C4-2B (cell line): ENCODE data around the gene CXorf49.

Experiments
- H3K27ac ChIP-seq: fragments of 450-650 bp; 2 replicates; pipeline ENCODE4 v1.5.1; 2017
- ZFX ChIP-seq: fragments of 450-650 bp; IDR thresholded peaks from 2 replicates; pipeline ENCODE4 v1.6.1; 2017
- TF ChIP-seq, protein P1 (sequence below): fragments of 450-650 bp; conservative IDR thresholded peaks from 2 replicates; pipeline ENCODE4 v1.5.1; 2017; ENCODE audit warnings: mild to moderate bottlenecking

CXorf49 gene

GRCh38 chrX:71667328-71668247, 50.5 kb downstream of the CXorf49 start, which contains the start of gene LOC101059915:
TSS of gene LOC101059915 (plus strand) at chrX:71667546.
- H3K27ac ChIP-seq, result no peak within 1 kb of the TSS
- TF ChIP-seq, protein P1, sequence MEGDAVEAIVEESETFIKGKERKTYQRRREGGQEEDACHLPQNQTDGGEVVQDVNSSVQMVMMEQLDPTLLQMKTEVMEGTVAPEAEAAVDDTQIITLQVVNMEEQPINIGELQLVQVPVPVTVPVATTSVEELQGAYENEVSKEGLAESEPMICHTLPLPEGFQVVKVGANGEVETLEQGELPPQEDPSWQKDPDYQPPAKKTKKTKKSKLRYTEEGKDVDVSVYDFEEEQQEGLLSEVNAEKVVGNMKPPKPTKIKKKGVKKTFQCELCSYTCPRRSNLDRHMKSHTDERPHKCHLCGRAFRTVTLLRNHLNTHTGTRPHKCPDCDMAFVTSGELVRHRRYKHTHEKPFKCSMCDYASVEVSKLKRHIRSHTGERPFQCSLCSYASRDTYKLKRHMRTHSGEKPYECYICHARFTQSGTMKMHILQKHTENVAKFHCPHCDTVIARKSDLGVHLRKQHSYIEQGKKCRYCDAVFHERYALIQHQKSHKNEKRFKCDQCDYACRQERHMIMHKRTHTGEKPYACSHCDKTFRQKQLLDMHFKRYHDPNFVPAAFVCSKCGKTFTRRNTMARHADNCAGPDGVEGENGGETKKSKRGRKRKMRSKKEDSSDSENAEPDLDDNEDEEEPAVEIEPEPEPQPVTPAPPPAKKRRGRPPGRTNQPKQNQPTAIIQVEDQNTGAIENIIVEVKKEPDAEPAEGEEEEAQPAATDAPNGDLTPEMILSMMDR, result no peak
- no peak for TF ChIP-seq ZFX

DNA sequence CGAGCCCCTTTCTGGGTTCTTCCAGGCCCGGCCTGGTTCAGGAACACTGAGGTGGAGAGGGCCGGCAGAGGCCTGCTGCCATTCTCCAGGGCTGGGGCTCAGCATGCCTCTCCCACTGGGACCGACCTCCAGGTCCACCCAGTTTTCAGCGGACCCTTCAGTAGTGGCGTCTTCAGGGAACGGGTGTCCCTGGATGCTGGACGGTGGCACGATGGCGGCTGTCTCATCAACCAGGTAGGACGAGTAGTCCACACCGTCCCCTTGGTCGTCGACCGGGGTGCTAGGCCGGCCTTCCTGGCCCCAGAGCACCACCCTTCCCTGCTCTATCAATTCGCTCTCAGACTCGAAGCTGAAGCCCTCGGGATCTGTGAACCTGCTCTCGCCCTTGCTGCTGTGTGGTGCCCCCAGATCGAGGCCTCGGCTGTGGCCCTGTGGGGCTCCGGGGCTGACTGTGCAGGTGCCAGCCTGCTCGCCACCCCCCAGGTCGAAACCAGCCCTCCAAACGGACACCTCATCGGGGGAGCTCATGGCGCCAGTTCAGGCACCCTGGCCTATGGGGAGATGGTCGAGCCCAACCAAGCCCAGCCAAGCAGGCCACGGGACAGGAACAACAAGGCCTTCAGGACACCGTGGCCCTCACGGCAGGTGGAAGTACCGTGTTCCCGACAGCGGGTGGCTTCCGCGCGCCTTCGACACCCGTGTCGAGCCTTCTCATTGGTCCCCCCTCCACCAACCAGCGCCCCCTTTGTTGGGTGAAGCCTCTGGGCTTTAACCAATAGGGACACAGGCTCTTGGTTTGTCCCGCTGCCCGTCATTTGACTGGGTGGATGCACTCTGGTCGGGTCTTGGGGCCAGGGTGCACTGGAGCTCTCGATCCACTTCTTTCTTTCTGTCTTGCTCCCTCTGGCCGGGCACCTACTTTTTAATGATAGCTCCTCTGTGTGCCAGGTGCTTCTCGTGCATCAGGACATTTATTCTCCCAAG, 51.6 kb downstream of the CXorf49 start:
- H3K27ac ChIP-seq, result no peak overlapping the region
- TF ChIP-seq, protein P1, result no peak
- TF ChIP-seq ZFX, result no peak

GRCh38 chrX:71665747-71666146, 52.3 kb downstream of the CXorf49 start:
- TF ChIP-seq ZFX, result no peak
- TF ChIP-seq, protein P1, result no peak
- H3K27ac ChIP-seq, result no peak overlapping the region

DNA sequence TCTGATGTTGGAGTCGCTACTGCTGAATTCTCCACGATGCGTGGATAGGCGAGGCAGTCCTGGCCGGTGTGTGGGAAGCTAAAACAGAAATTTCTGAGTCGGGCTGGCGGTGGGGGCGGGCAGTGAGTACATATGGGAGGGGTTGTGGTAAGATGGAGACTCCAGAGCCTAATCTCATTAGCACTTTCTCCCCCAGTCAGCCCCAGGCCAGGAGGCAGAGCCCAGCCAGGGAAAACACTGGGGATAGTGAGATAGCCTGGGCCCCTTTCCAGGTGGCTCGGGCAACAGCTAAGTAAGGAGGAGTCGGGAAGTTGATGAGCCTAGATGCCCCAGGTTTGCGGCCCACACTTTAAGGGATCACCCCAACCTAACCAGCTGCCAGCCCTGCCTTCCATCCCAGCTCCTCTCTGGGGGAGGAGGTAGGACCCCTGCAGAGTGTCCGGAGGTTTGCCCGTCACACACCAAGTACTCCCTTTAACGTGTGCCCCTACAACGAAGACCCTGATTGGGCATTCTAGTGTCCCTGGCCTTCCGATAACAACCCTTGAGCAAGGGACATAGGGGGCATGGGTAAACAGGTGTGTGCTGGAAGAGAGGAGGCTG, 53.1 kb downstream of the CXorf49 start:
- no peak overlapping the region for H3K27ac ChIP-seq
- TF ChIP-seq, protein P1, result no peak
- no peak for TF ChIP-seq ZFX
